Suprapubic skin (tissue), 4 donors: ENCODE data around the gene SPATC1L. TPM values are rescaled to one million over a fixed set of nuclear protein-coding genes. Genes with fewer than 3 reads are reported as not detected.
"Not testable (repeated sequence)": the region's sequence is repeated elsewhere in the genome, so short reads cannot be mapped to it uniquely, and the experiment has no call there.

ENCODE experiments used
- DNase-seq, 2 donors: peaks; one replicate each; pipeline ENCODE4 v3.0.0-alpha.2; 2019; ENCODE audit warnings: low spot score in 2 of 2
- H3K27ac ChIP-seq: fragments of 200-600 bp; sonication (generic); one replicate; pipeline ENCODE4 v1.5.1; 2019
- H3K27me3 ChIP-seq: fragments of 200-600 bp; sonication (generic); one replicate; pipeline ENCODE4 v1.5.1; 2019
- H3K36me3 ChIP-seq: fragments of 200-600 bp; sonication (generic); one replicate; pipeline ENCODE4 v1.5.1; 2019
- H3K4me1 ChIP-seq: fragments of 200-600 bp; sonication (generic); one replicate; pipeline ENCODE4 v1.5.1; 2019
- H3K4me3 ChIP-seq: fragments of 200-600 bp; sonication (generic); one replicate; pipeline ENCODE4 v1.5.1; 2019; ENCODE audit warnings: mild to moderate bottlenecking
- H3K9me3 ChIP-seq: fragments of 200-600 bp; sonication (generic); one replicate; pipeline ENCODE4 v1.5.1; 2019
- CTCF ChIP-seq, 2 donors: fragments of 200-600 bp in 1 of 2; fragments of 450-650 bp in 1 of 2; sonication (generic) in 1 of 2; IDR thresholded peaks; one replicate each; pipeline ENCODE4 v1.5.1; 2016 to 2019; ENCODE audit warnings: antibody characterized with exemption in 2 of 2, mild to moderate bottlenecking in 1 of 2, moderate library complexity in 1 of 2
- EP300 ChIP-seq: sonication (generic); formaldehyde crosslinking; IDR thresholded peaks from one replicate; pipeline ENCODE4 v1.6.1; 2017; ENCODE audit warnings: antibody characterized with exemption
- POLR2A ChIP-seq, 2 donors: fragments of 450-650 bp; IDR thresholded peaks; one replicate each; pipeline ENCODE4 v1.6.1; 2017; ENCODE audit warnings: antibody characterized with exemption in 2 of 2, mild to moderate bottlenecking in 2 of 2, moderate library complexity in 2 of 2
- POLR2AphosphoS5 ChIP-seq, 3 donors: sonication (generic); formaldehyde crosslinking; IDR thresholded peaks; one replicate each; pipeline ENCODE4 v1.6.1; 2017; ENCODE audit warnings: antibody characterized with exemption in 3 of 3
- WGBS: methylation state at CpG from one replicate; pipeline ENCODE4 v1.1.5; 2018; 5-methylcytosine and 5-hydroxymethylcytosine counted together
- total RNA-seq, 4 donors: library from RNA; depleted of rRNA; stranded (reverse); fragments of >200 nt; gene quantifications; one replicate each; pipeline ENCODE4 v1.1.0, GENCODE V29; 2016

The SPATC1L gene
- total RNA-seq, 4 donors from 2014 or later = 2.5 to 15.0 (median 6.9) TPM

GRCh38 chr21:46145159-46145839 lies 39.0 kb downstream of the SPATC1L start:
- H3K27ac ChIP-seq = no peak overlapping the region
- H3K4me1 ChIP-seq = peaks cover 10% of the 10 kb centered on the region
- H3K9me3 ChIP-seq = no peaks in the 10 kb centered on the region
- no peak overlapping the region for H3K4me3 ChIP-seq
- H3K36me3 ChIP-seq = no peaks in the 10 kb centered on the region
- no peak for TF ChIP-seq POLR2AphosphoS5 (IDR thresholded peaks at IDR 0.05)
- TF ChIP-seq EP300 = no peak
- TF ChIP-seq POLR2A (IDR thresholded peaks at IDR 0.05) = no peak
- no peak for TF ChIP-seq CTCF (IDR thresholded peaks at IDR 0.05)
- 96% methylated on average over 30 of the region's 51 CpGs for WGBS
- no peaks in the 10 kb centered on the region for H3K27me3 ChIP-seq
- peak in 1 of 2 donors; percentile 60 for DNase-seq

GRCh38 chr21:46144464-46145070 lies 39.7 kb downstream of the SPATC1L start:
- peak in 1 of 2 donors; percentile 46 for DNase-seq
- TF ChIP-seq POLR2A (IDR thresholded peaks at IDR 0.05) (no peak), CTCF (IDR thresholded peaks at IDR 0.05) (no peak), POLR2AphosphoS5 (IDR thresholded peaks at IDR 0.05) (no peak)
- peaks cover 10% of the 10 kb centered on the region for H3K4me1 ChIP-seq
- no peak overlapping the region for H3K4me3 ChIP-seq
- no peaks in the 10 kb centered on the region for H3K9me3 ChIP-seq
- no peak overlapping the region for H3K27ac ChIP-seq
- 64% methylated on average over 2 of the region's 4 CpGs for WGBS
- H3K36me3 ChIP-seq = no peaks in the 10 kb centered on the region
- H3K27me3 ChIP-seq = no peaks in the 10 kb centered on the region

GRCh38 chr21:46142582-46143473 lies 41.4 kb downstream of the SPATC1L start:
- Histone ChIP-seq H3K4me3 (no peak overlapping the region), H3K36me3 (no peaks in the 10 kb centered on the region), H3K27ac (no peak overlapping the region), H3K4me1 (peaks cover 10% of the 10 kb centered on the region), H3K9me3 (no peaks in the 10 kb centered on the region), H3K27me3 (peaks cover 3% of the 10 kb centered on the region)
- WGBS = 82% methylated on average over 21 of the region's 21 CpGs
- TF ChIP-seq CTCF (IDR thresholded peaks at IDR 0.05) = no peak
- no peak for TF ChIP-seq POLR2AphosphoS5 (IDR thresholded peaks at IDR 0.05)
- TF ChIP-seq EP300 = no peak
- TF ChIP-seq POLR2A (IDR thresholded peaks at IDR 0.05) = no peak
- DNase-seq = peak in 1 of 2 donors; percentile 52

GRCh38 chr21:46141767-46142581 lies 42.3 kb downstream of the SPATC1L start:
- H3K4me3 ChIP-seq = no peak overlapping the region
- TF ChIP-seq CTCF (IDR thresholded peaks at IDR 0.05) (no peak), EP300 (no peak)
- peaks cover 10% of the 10 kb centered on the region for H3K4me1 ChIP-seq
- H3K27ac ChIP-seq = no peak overlapping the region
- no peaks in the 10 kb centered on the region for H3K36me3 ChIP-seq
- H3K9me3 ChIP-seq = no peaks in the 10 kb centered on the region
- H3K27me3 ChIP-seq = peaks cover 6% of the 10 kb centered on the region
- peak in 1 of 2 donors; percentile 56 for DNase-seq
- WGBS = 90% methylated on average over 45 of the region's 45 CpGs

GRCh38 chr21:46140352-46141003 lies 43.8 kb downstream of the SPATC1L start:
- not testable (repeated sequence) for H3K9me3 ChIP-seq, DNase-seq, H3K4me3 ChIP-seq, H3K27me3 ChIP-seq, H3K36me3 ChIP-seq, H3K27ac ChIP-seq
- WGBS = 61% methylated on average over 29 of the region's 29 CpGs
- H3K4me1 ChIP-seq = peaks cover 10% of the 10 kb centered on the region
